ENCODE measurements around the gene TSPAN9.

DNA sequence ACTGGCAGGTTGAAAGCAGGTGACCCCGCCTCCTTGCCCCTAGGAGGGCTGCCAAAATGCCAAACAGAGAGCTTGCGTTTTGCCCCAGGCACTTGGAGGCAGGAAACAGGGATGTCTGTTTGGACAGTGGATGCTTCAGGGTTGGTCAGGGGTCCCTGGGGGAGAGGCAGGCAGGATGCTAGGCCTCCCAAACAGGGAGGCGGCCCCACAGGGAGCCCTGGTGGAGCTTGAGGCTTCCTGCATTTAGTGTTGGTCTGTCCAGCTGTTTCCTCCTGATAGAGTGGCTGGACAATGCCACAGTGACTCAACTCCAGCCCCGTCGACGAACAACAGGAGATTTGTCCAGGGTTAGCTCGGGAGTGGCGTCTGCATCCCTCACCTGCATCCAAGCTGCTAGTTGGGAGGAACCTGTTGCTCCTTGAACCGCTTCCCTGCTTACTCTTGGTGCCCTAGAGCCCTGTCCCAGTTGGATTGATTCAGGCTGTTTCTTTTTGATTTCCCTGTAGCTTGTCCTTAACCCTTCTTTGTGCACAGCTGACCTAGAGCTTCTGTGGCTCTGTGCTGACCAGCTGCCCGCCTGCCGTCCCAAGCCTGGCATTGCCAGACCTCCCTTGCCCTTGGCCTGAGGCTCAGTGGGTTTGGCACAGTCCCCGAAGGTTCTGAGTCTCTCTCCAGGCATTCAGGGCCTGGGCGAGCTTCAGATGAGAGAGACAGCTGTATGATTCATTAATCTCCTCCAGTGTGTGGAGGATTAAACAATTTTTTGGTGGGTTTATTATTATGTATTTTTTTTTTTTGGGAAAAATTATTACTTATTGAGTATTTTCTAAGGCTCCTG, 45.9 kb downstream of the TSPAN9 start:
- TF ChIP-seq, protein P1, sequence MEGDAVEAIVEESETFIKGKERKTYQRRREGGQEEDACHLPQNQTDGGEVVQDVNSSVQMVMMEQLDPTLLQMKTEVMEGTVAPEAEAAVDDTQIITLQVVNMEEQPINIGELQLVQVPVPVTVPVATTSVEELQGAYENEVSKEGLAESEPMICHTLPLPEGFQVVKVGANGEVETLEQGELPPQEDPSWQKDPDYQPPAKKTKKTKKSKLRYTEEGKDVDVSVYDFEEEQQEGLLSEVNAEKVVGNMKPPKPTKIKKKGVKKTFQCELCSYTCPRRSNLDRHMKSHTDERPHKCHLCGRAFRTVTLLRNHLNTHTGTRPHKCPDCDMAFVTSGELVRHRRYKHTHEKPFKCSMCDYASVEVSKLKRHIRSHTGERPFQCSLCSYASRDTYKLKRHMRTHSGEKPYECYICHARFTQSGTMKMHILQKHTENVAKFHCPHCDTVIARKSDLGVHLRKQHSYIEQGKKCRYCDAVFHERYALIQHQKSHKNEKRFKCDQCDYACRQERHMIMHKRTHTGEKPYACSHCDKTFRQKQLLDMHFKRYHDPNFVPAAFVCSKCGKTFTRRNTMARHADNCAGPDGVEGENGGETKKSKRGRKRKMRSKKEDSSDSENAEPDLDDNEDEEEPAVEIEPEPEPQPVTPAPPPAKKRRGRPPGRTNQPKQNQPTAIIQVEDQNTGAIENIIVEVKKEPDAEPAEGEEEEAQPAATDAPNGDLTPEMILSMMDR (IDR thresholded peaks at IDR 0.05; ENCODE audit: low read depth, low read length, missing input control) = peak; percentile 11
- TF ChIP-seq FOXA1 (IDR thresholded peaks at IDR 0.05) (no peak), RAD21 (IDR thresholded peaks at IDR 0.05) (no peak), SP1 (IDR thresholded peaks at IDR 0.05) (peak; percentile 25), JUND (IDR thresholded peaks at IDR 0.05) (no peak)
- TF ChIP-seq, protein P2, sequence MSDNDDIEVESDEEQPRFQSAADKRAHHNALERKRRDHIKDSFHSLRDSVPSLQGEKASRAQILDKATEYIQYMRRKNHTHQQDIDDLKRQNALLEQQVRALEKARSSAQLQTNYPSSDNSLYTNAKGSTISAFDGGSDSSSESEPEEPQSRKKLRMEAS (IDR thresholded peaks at IDR 0.05) = no peak
- TF ChIP-seq, protein P3, sequence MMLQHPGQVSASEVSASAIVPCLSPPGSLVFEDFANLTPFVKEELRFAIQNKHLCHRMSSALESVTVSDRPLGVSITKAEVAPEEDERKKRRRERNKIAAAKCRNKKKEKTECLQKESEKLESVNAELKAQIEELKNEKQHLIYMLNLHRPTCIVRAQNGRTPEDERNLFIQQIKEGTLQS (IDR thresholded peaks at IDR 0.05) = no peak

All from liver (tissue), 3 donors.